PC-9 (cell line): ENCODE data around the gene TMEM135.

ENCODE experiments used
- CTCF ChIP-seq: fragments of 200-600 bp; sonication (generic); conservative IDR thresholded peaks from 2 replicates; pipeline ENCODE4 v1.6.1; 2017; ENCODE audit warnings: mixed run types, antibody characterized with exemption, mild to moderate bottlenecking, moderate library complexity
- EZH2 ChIP-seq: fragments of 200-600 bp; sonication (generic); IDR thresholded peaks from 2 replicates; pipeline ENCODE4 v1.8.0; 2017; ENCODE audit warnings: antibody characterized with exemption, low read depth

- TF ChIP-seq CTCF (no peak), EZH2 (no peak)
These were observed 15.5 kb upstream of the TMEM135 start for GRCh38 chr11:87022254-87022653.
